IPS-20b (cell line): ENCODE measurements around the gene ZNF500.

Source experiments
- H3K27ac ChIP-seq: one replicate; pipeline ENCODE4 v1.5.1; 2013; ENCODE audit warnings: low read length
- H3K27me3 ChIP-seq: 2 replicates; pipeline ENCODE4 v1.6.1; 2013; ENCODE audit warnings: mild to moderate bottlenecking, low read length, inconsistent platforms; ENCODE audit not compliant: insufficient read depth
- H3K36me3 ChIP-seq: 2 replicates; pipeline ENCODE4 v1.6.1; 2013; ENCODE audit warnings: low read depth, mild to moderate bottlenecking, inconsistent platforms, low read length, moderate library complexity; ENCODE audit not compliant: insufficient read depth
- H3K4me1 ChIP-seq: 2 replicates; pipeline ENCODE4 v1.6.1; 2013; ENCODE audit warnings: mild to moderate bottlenecking, control low read depth, inconsistent platforms, low read length, moderate library complexity; ENCODE audit not compliant: insufficient read depth
- H3K4me3 ChIP-seq: 2 replicates; pipeline ENCODE4 v1.5.1; 2013; ENCODE audit warnings: mild to moderate bottlenecking, low read length, inconsistent platforms
- H3K9ac ChIP-seq: 2 replicates; pipeline ENCODE4 v1.6.1; 2013; ENCODE audit warnings: low read depth, mild to moderate bottlenecking, inconsistent platforms, low read length, moderate library complexity
- H3K9me3 ChIP-seq: 2 replicates; pipeline ENCODE4 v1.6.1; 2013; ENCODE audit warnings: mild to moderate bottlenecking, low read depth, low read length, inconsistent platforms; ENCODE audit not compliant: insufficient read depth

The ZNF500 gene

GRCh38 chr16:4713663-4714501 is 53.1 kb downstream of the ZNF500 start:
- peaks cover 17% of the 10 kb centered on the region; the same call in 1 of the 2 replicates for H3K4me1 ChIP-seq
- peak overlapping the region; percentile 34; the same call in 1 of the 2 replicates for H3K4me3 ChIP-seq
- H3K36me3 ChIP-seq, result peaks cover 53% of the 10 kb centered on the region
- no peaks in the 10 kb centered on the region for H3K27me3 ChIP-seq
- H3K27ac ChIP-seq, result no peak overlapping the region
- H3K9ac ChIP-seq, result 0 out of 2 replicates have a peak overlapping the region, but pooled peaks have one; percentile 24
- no peaks in the 10 kb centered on the region for H3K9me3 ChIP-seq

GRCh38 chr16:4709481-4709880 is 57.5 kb downstream of the ZNF500 start:
- H3K36me3 ChIP-seq, result peaks cover 68% of the 10 kb centered on the region
- no peak overlapping the region for H3K9ac ChIP-seq
- H3K4me1 ChIP-seq, result peaks cover 11% of the 10 kb centered on the region; the same call in 1 of the 2 replicates
- no peak overlapping the region for H3K4me3 ChIP-seq
- no peak overlapping the region for H3K27ac ChIP-seq
- no peaks in the 10 kb centered on the region for H3K9me3 ChIP-seq
- no peaks in the 10 kb centered on the region for H3K27me3 ChIP-seq

GRCh38 chr16:4706871-4707270 is 60.1 kb downstream of the ZNF500 start:
- no peaks in the 10 kb centered on the region for H3K9me3 ChIP-seq
- no peaks in the 10 kb centered on the region for H3K27me3 ChIP-seq

GRCh38 chr16:4704913-4705312 is 62.0 kb downstream of the ZNF500 start:
- Histone ChIP-seq H3K27ac (no peak overlapping the region), H3K36me3 (peaks cover 66% of the 10 kb centered on the region), H3K4me3 (no peak overlapping the region), H3K9me3 (no peaks in the 10 kb centered on the region), H3K4me1 (no peaks in the 10 kb centered on the region), H3K27me3 (no peaks in the 10 kb centered on the region), H3K9ac (no peak overlapping the region)

More at GRCh38 chr16:4706871-4707270, 60.1 kb downstream of the ZNF500 start:
- Histone ChIP-seq H3K27ac (no peak overlapping the region), H3K4me3 (no peak overlapping the region), H3K9ac (no peak overlapping the region), H3K36me3 (peaks cover 61% of the 10 kb centered on the region), H3K4me1 (no peaks in the 10 kb centered on the region)

GRCh38 chr16:4704491-4704890 is 62.5 kb downstream of the ZNF500 start:
- Histone ChIP-seq H3K27me3 (no peaks in the 10 kb centered on the region), H3K4me1 (no peaks in the 10 kb centered on the region), H3K9me3 (no peaks in the 10 kb centered on the region), H3K27ac (no peak overlapping the region), H3K4me3 (no peak overlapping the region), H3K36me3 (peaks cover 66% of the 10 kb centered on the region), H3K9ac (no peak overlapping the region)

GRCh38 chr16:4703906-4704305 is 63.1 kb downstream of the ZNF500 start:
- no peak overlapping the region for H3K9ac ChIP-seq
- no peak overlapping the region for H3K4me3 ChIP-seq
- no peak overlapping the region for H3K27ac ChIP-seq
- H3K9me3 ChIP-seq, result no peaks in the 10 kb centered on the region
- no peaks in the 10 kb centered on the region for H3K27me3 ChIP-seq
- H3K4me1 ChIP-seq, result no peaks in the 10 kb centered on the region
- H3K36me3 ChIP-seq, result peaks cover 70% of the 10 kb centered on the region

GRCh38 chr16:4702466-4702808 is 64.5 kb downstream of the ZNF500 start:
- H3K27me3 ChIP-seq, result no peaks in the 10 kb centered on the region
- H3K27ac ChIP-seq, result no peak overlapping the region
- H3K9ac ChIP-seq, result no peak overlapping the region
- no peaks in the 10 kb centered on the region for H3K4me1 ChIP-seq
- no peak overlapping the region for H3K4me3 ChIP-seq
- H3K36me3 ChIP-seq, result peaks cover 78% of the 10 kb centered on the region
- no peaks in the 10 kb centered on the region for H3K9me3 ChIP-seq

- H3K4me1 ChIP-seq, result no peaks in the 10 kb centered on the region
- no peaks in the 10 kb centered on the region for H3K27me3 ChIP-seq
- H3K36me3 ChIP-seq, result peaks cover 78% of the 10 kb centered on the region
- no peaks in the 10 kb centered on the region for H3K9me3 ChIP-seq
- H3K9ac ChIP-seq, result no peak overlapping the region
- H3K4me3 ChIP-seq, result no peak overlapping the region
- no peak overlapping the region for H3K27ac ChIP-seq
These were observed 65.0 kb downstream of the ZNF500 start for GRCh38 chr16:4701791-4702465.

- Histone ChIP-seq H3K4me1 (no peaks in the 10 kb centered on the region), H3K27ac (no peak overlapping the region), H3K9ac (no peak overlapping the region), H3K27me3 (no peaks in the 10 kb centered on the region), H3K4me3 (no peak overlapping the region), H3K36me3 (peaks cover 77% of the 10 kb centered on the region), H3K9me3 (no peaks in the 10 kb centered on the region)
These were observed 65.8 kb downstream of the ZNF500 start for GRCh38 chr16:4700997-4701743.

- Histone ChIP-seq H3K4me3 (no peak overlapping the region), H3K9me3 (no peaks in the 10 kb centered on the region), H3K36me3 (peaks cover 84% of the 10 kb centered on the region), H3K27ac (no peak overlapping the region), H3K4me1 (no peaks in the 10 kb centered on the region), H3K27me3 (no peaks in the 10 kb centered on the region), H3K9ac (no peak overlapping the region)
These were observed 66.5 kb downstream of the ZNF500 start for GRCh38 chr16:4700380-4700996.

GRCh38 chr16:4699046-4699556 is 67.9 kb downstream of the ZNF500 start:
- Histone ChIP-seq H3K4me1 (no peaks in the 10 kb centered on the region), H3K36me3 (peaks cover 78% of the 10 kb centered on the region), H3K4me3 (no peak overlapping the region), H3K27me3 (no peaks in the 10 kb centered on the region), H3K27ac (no peak overlapping the region), H3K9ac (no peak overlapping the region), H3K9me3 (no peaks in the 10 kb centered on the region)
